Stimulated activated CD4-positive, alpha-beta T cell treated with anti-CD3 and anti-CD28 coated beads, Interleukin-1b, Interleukin-23, amount 100 ng/mL, for 1 hour (primary cell): ENCODE measurements around the gene LRRC23.
"Not testable (repeated sequence)": the region's sequence is repeated elsewhere in the genome, so short reads cannot be mapped to it uniquely, and the experiment has no call there.

Experiments
- DNase-seq, 2 donors: peaks; one replicate each; pipeline ENCODE4 v3.0.0-alpha.2; 2020; ENCODE audit warnings: low read depth in 2 of 2

The LRRC23 gene

GRCh38 chr12:6902448-6902847, 2.2 kb upstream of the LRRC23 start:
- no peak for DNase-seq

GRCh38 chr12:6903722-6904121, 900 bp upstream of the LRRC23 start:
- no peak for DNase-seq

- no peak for DNase-seq
Observed at GRCh38 chr12:6905414-6906040, 905 bp downstream of the LRRC23 start.

GRCh38 chr12:6908141-6908540, 3.5 kb downstream of the LRRC23 start:
- DNase-seq, result not testable (repeated sequence)

- no peak for DNase-seq
Observed at GRCh38 chr12:6909421-6910145, 5.0 kb downstream of the LRRC23 start.

GRCh38 chr12:6912164-6912935, 7.7 kb downstream of the LRRC23 start:
- DNase-seq, result no peak

GRCh38 chr12:6914246-6914946, 9.8 kb downstream of the LRRC23 start, which contains the start of gene ENO2:
Gene ENO2 (plus strand): TSS chr12:6914580. CDS start chr12:6915833, 1,253 bp downstream.
- DNase-seq, result peak; percentile 63 to 73

- no peak for DNase-seq
Observed at GRCh38 chr12:6914947-6915788, 10.5 kb downstream of the LRRC23 start.

- DNase-seq, result no peak
Observed at GRCh38 chr12:6915789-6916285, 11.2 kb downstream of the LRRC23 start.

GRCh38 chr12:6916426-6917200, 12.0 kb downstream of the LRRC23 start:
- DNase-seq, result no peak

- DNase-seq, result no peak
Observed at GRCh38 chr12:6917491-6918231, 13.0 kb downstream of the LRRC23 start.

- DNase-seq, result no peak
Observed at GRCh38 chr12:6919588-6919987, 15.0 kb downstream of the LRRC23 start.

- DNase-seq, result no peak
Observed at GRCh38 chr12:6921539-6921938, 16.9 kb downstream of the LRRC23 start.

- no peak for DNase-seq
Observed at GRCh38 chr12:6921996-6922946, 17.6 kb downstream of the LRRC23 start.

GRCh38 chr12:6923003-6923732, 18.5 kb downstream of the LRRC23 start:
- DNase-seq, result no peak

- no peak for DNase-seq
Observed at GRCh38 chr12:6923851-6924250, 19.2 kb downstream of the LRRC23 start.

- DNase-seq, result no peak
Observed at GRCh38 chr12:6925239-6925539, 20.6 kb downstream of the LRRC23 start.
